ENCODE measurements around the gene IMP3.

DNA sequence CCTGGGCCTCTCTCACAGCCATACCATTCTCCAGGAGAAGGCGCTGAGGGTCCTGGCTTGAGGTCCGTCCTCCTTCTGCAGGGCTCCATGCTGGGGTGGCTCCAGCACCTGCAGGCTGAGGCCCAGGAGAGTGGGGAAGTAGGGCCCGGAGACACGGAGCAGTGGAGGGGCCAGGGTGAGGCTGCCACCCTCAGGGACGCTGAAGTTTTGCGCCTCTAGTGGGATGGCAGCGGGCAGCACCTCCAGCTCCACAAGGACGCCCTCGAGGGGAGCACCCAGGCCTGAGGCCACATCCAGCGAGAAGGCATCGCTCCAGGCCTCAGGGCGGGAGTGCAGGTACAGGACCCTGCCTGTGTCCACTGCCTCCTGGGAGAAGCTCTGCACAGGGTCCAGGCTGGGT, 45.2 kb upstream of the IMP3 start:
- TF ChIP-seq POLR2A (IDR thresholded peaks at IDR 0.05; ENCODE audit: low read length) (no peak), GATA1 (IDR thresholded peaks at IDR 0.05; ENCODE audit: low read depth, low read length) (no peak)

Data from erythroblast (primary cell).